GM18499 (cell line): ENCODE measurements around the gene EXOC1.

Experiments
- ATAC-seq: cut with Tn5 transposase; IDR thresholded peaks from one replicate; pipeline ENCODE4 v1.9.1; 2021; ENCODE audit warnings: moderate number of reproducible peaks; ENCODE audit not compliant: insufficient read depth, unreplicated experiment

The EXOC1 gene

DNA sequence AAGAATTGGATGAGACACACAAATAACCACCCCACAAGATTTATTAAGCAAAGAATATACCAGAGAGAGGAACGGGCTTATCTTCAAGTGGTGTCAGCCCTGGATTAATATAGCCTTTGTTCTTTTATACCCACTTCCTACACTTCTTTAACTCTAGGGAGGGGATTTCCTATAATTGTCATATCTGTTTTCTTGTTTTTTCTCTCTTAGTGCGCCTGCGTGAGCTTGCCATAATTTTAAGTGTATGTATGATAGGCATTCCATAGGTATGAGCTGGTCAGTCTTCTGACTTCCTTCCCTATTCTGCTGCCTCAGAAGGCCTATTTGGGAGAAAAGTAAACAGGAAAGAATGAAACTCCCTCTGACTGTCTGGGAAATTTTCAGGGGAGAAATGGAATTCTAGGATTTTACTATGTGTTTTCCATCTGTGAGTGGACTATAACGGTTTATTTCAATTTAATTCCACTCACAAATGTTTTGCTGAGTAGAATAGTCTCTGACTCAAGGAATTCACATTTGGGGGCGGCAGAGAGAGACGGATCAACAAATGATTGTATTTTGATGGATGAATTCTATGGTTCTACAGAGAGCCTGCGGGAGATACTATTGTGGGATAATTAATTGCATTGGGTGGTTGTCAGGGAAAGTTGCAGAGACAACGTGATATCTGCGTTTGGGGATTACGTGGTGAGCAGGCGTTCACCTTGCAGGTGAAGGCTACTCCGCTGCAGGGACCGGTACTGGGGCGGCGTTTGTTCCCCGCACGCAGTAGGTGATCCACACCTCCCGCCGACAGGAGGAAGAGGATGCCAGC is 94.7 kb downstream of the EXOC1 start:
- ATAC-seq: peak; percentile 0

DNA sequence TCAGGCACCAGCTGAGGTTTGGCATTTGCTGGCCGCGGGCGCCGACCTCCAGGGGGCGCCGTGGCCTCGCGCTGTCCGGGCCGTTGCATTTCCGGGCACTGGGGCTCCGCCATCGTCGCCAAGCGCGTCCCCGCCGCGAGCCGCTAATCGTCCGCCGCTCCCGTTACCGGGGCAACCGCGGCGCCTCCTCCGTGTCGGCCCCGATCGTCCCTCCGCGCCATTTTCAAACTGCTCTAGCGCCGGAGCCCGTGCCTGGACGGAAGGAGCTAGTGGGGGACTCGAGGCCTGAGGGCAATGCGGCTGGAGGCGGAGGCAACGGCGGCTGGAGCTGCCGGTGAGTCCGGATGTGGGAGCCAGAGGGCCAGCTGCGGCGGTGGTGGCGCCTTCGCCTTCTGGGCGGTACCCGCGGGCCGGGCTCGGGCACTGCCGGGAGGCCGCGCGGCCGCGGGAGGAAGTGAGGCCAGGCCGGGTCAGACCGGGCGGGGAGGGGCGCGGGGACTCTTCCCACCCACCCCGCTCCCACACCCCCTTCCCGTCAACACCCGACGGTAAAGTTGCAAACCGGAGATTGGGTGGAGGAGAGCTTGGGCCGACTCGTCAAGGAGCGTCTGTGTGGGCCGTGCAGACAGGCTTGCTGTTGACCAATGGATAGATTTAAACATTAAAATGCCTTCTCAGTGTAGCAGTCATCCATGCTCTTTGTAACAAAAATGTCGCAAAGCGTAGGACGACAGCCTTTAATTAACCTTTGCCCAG is 95.5 kb downstream of the EXOC1 start, which contains the start of gene CEP135:
CEP135 (plus strand) TSS at position 220 of the 756 bp plus-strand sequence. CDS start 3,186 bp downstream, outside the sequence.
- ATAC-seq: peak; percentile 46

DNA sequence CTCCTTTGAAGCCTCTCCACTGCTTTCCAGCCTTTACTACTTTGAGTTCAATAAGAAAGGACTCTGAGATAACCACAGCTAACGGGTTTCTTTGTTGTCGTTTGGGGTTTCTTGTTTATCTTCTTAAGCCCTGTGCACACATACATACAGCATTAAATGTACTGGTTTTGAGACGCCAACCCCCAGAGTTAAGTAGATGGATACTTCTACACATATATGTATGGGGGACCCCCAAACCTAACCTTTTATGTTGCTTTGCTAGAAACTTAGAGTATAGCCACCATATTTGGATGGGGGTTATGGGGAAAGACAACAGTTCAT is 96.0 kb downstream of the EXOC1 start:
- ATAC-seq: no peak

DNA sequence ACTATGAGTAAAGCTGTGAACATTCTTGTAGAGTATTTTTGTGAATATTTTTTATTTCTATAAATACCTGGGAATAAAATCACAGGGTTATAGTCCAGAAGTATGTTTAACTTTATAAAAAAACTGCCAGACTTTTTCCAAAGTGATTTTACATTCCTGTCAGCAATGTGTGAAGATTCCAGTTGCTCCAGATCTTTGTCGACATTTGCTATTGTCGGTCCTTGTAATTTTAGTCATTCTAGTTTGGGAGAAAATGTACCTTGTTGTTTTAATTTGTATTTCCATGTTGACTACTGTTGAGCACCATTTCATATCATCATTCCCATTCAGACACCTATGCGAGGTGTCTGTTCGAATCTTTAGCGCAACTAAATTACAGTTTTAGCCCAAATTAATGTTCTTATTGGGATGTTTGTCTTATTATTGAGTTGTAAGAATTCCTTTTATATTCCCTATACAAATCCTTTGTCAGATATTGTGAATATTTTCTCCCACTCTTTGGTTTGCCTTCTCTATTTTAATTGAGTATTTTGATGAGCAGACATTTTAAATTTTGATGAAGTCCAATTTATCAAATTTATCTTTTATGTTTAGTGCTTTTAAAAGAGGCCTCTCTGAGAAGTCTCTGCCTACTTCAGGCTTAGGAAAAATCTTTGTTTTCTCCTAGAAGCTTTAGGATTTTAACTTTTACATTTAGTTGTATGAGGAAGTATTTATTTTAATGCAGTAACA is 97.9 kb downstream of the EXOC1 start:
- ATAC-seq: no peak
